Globus pallidus (tissue), 1 donor: Measurements from ENCODE around the gene BICC1.
"Not testable (repeated sequence)": the region's sequence is repeated elsewhere in the genome, so short reads cannot be mapped to it uniquely, and the experiment has no call there.

Source experiments
- DNase-seq: peaks from one replicate; pipeline ENCODE4 v3.0.0-alpha.2; 2015; ENCODE audit warnings: low spot score

BICC1 gene

GRCh38 chr10:58827381-58827780, 314.7 kb downstream of the BICC1 start:
- no peak for DNase-seq

GRCh38 chr10:58829839-58830238, 317.2 kb downstream of the BICC1 start:
- DNase-seq: no peak

GRCh38 chr10:58830697-58831096, 318.0 kb downstream of the BICC1 start:
- no peak for DNase-seq

DNA sequence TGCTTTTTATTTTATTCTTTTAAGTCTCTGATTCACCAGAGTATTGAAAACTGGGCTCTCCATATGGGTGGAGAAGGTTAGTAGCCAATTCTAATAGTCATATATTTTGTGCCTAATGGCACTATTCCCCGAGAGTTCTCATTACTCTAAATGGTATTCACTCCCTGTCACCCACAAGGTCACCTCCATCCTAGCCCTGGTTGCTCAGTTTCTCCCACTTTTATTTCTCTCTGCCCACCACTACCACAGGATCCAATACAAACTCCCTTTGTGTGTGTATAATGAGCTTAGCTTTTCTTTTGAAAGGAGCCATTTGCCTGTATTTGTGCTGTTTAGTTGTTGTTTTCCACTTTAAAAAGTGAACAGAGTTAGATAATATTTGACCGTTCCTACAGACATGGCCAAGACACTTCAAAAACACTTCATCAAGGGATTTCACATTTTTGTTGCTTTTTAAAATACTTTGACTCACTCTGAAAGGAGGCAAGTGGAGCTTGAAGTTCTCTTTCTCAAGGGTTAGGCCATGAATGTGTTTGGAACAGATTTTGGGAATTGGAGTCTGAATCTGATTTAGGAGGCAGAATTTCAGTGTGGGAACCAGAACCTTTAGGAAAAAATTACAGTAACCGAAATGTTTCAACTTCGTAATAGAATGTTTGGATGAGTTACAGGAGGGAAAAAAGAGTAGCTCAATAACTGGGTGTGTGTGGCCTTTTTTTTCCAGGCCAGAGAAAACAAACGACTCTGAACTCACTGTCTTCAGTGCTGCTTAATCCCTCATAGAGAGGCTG, 321.3 kb downstream of the BICC1 start:
- DNase-seq: peak; percentile 7

GRCh38 chr10:58836176-58836700, 323.6 kb downstream of the BICC1 start:
- DNase-seq: no peak

GRCh38 chr10:58836991-58837575, 324.4 kb downstream of the BICC1 start:
- DNase-seq: no peak

DNA sequence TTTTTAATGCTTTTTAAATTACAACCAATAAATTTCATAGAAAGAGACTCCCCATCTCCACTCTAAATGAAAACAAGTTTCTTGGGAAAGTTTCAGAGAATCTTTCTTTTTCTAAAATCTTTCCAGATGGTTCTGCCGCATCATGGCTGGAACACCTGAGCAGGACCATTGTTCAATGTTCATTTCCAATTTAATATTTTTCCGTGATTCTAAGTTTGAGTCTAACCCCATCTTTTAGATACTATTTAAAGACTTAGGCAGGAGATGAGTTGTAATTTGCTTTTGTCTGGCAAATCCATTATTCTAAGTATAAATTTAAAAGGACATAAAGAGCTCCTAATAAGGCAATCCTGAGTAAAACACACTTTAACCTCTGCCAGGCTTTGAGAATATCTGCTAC, 325.2 kb downstream of the BICC1 start:
- no peak for DNase-seq

GRCh38 chr10:58838561-58839208, 326.0 kb downstream of the BICC1 start:
- no peak for DNase-seq

DNA sequence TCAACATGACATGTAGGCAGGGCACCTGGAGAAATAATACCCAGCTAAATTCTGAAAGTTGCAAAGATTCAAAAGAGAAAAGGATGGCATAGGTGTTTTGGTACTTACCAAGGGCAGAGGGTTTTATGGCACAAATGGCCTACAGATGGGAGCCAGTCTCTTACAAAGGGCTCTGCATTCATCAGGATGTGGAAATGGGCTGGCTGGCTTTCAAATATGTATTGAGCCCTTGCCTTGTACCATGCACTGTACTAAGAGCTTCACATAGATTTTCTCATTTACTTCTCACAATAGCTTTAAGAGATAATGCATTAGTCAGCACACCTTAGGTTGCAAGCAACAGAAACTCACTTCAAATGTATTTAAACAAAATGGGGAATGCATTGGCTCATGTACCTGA, 327.1 kb downstream of the BICC1 start:
- no peak for DNase-seq

DNA sequence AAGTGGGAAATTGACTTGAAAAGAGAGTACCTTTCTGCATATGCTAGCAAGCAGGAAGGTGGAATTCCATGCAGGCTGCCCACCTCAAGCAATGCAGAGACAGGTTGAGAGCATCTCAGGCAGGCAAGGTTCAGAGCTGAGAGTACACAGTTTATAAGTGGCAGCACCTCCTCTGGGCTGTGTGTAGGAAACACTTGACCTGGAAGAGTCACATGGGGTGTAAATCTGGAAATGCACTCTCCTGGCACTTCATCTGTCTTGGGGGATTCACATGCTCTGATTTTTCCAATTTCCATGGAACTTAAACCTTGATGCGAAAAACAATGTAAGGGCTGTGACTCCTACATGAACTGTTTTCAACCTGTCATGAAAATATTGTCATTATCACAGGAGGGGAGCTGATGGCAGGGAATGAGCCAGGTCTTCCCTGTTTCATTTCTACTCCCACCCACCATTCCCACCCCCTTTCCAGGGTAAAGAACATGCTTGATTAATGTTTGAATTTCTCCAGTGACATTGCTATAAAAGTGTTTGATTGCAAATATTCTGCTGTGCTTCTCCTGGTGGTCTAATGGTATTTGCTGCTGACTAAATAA, 328.3 kb downstream of the BICC1 start:
- DNase-seq: no peak

- no peak for DNase-seq
Observed at GRCh38 chr10:58842860-58843376, 330.2 kb downstream of the BICC1 start.

- no peak for DNase-seq
Observed at GRCh38 chr10:58843760-58844159, 331.1 kb downstream of the BICC1 start.

DNA sequence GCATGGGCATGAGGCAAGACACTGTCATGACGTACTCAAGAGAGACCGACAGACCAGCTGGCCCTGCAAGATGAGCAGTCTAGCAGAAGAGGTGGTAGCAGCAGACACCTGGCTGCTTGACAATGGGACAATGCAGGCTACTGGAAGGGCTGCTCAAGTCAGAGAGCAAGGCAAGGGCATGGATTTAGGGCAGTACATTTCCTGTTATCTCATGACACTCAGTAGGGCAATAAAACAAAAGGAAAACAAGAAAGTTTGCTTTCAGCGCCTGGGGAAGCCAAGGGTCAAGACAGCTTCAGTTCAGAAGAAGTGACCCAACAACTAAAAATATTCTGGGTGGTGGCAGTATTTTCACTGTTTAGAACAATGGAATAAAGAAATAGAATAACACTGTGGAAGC, 332.0 kb downstream of the BICC1 start:
- no peak for DNase-seq

GRCh38 chr10:58846856-58847255, 334.2 kb downstream of the BICC1 start:
- no peak for DNase-seq

DNA sequence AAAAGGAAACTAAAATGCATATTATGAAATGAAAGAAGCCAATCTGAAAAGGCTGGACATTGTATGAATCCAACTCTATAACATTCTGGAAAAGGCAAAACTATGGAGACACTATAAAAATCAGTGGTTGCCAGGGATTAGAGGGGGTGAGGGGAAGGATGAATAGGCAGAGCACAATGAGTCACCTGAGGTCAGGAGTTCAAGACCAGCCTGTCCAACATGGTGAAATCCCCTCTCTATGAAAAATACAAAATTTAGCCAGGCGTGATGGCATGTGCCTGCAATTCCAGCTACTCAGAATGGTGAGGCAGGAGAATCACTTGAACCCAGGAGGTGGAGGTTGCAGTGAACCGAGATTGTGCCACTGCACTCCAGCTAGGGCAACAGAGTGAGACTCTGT, 338.9 kb downstream of the BICC1 start:
- DNase-seq: no peak

DNA sequence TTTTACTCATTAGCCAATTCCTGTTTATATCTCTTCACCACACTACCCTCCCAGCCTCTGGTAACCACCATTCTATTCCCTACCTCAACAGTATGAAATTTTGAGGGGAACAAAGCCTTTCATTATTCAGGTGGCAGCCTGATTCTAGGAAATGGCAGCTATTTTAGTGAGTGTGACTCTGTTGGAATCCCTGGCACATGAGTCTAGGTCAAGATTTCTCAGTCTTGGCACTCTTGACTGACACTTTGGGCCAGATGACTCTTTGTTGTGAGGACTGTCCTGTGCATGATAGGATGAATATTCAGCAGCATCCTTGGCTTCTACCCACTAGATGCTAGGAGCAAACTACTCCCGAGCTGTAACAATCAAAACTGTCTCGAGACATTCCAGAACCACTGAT, 341.0 kb downstream of the BICC1 start:
- DNase-seq: no peak

DNA sequence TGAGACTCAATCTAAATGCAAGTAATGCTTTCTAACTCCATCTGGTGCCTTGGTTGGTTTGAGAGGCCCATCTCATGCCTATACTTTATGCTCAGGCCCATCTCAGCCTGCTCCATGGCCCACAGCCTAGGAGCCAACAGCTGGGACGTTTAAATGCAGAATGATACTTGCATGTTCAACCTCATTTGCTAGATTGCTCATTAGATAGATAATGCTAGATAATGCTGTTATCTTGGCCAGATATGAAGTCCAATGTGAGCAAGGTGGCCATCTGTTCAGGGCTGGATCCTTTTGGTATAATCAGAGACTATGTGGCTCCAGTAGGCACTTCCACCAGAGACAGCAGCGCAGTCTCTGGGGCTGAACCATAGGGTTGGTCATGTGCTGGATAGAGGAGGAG, 342.1 kb downstream of the BICC1 start:
- no peak for DNase-seq

DNA sequence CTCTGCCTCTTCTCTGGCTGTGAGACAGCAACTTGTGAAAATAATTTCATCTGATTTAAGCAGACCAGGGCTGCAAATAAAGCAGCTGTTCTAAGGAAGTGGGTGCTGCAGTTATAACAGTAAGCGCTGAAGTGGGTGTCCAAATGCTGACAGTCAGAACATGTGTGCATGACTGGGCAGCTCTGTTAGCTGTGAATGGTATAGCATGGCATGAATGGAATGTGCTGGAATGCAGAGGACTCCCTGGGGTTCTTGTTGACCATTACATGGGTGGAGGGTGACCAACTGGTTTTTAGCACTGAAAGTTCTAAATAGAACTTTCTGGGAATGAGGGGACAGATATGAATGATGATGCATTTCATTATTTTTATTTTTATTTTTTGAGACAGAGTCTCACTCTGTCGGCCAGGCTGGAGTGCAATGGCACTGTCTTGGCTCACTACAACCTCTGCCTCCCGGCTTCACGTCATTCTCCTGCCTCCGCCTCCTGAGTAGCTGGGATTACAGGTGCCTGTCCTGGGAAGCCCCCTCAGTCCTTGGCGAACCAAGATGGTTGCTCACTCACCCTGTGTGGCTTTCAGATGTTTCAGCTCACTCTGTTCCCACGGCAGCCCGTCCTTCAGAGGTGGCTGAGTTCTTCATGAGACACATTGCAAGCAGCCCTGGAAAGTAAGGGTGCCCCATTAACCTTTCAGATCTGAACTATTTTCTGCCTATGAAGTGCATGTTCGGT, 344.0 kb downstream of the BICC1 start:
- DNase-seq: no peak

- no peak for DNase-seq
Observed at GRCh38 chr10:58857251-58857805, 344.7 kb downstream of the BICC1 start.

DNA sequence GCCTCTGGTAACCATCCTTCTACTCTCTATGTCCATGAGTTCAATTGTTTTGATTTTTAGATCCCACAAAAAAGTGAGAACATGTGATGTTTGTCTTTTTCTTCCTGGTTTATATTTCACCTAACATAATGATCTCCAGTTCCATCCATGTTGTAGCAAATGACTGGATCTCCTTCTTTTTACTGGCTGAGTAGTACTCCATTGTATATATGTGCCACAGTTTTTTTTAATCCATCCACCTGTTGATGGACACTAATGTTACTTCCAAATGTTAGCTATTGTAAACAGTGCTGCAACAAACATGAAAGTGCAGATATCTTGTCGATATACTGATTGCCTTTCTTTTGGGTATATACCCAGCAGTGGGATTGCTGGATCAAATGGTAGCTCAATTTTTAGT, 345.5 kb downstream of the BICC1 start:
- not testable (repeated sequence) for DNase-seq

DNA sequence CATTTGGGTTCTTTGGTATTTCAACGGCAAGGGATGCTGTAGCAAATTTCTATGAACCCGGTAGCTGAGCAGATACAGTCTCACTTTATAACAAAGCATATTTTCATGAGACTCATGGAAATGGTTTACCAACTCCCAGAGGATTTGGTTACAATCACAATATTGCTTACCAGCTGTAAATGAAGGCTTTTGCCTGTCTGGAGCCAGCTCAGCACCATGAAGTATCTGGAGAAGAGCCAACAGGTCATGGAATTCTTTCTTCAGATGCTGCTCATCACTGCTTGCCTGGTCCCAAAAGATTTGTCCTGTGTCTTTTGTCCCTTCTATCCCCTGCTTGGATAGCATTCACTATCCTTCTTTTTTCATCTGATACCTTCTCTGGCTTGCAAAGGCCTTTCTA, 346.9 kb downstream of the BICC1 start:
- no peak for DNase-seq
